PC-9 (cell line): ENCODE data around the gene CDKN2AIP. TPM values are rescaled to one million over a fixed set of nuclear protein-coding genes. Genes with fewer than 3 reads are reported as not detected.

ENCODE experiments used
- BruUV-seq: library from RNA; stranded (reverse); fragments of 400-500 nt; replicated peaks from 2 replicates; lab custom pipeline; 2021; lab: Mats Ljungman, UMichigan
- CTCF ChIA-PET: fragments of 300-600 bp; sonication (Branson Sonifier 250); formaldehyde crosslinking; loops from one replicate; lab custom pipeline; 2022; ENCODE audit warnings: antibody characterized with exemption; lab: Charles Lee
- POLR2A ChIA-PET: fragments of 300-600 bp; sonication (Branson Sonifier 250); formaldehyde crosslinking; loops from one replicate; lab custom pipeline; 2022; ENCODE audit warnings: antibody characterized with exemption; ENCODE audit not compliant: unreplicated experiment; lab: Charles Lee
- DNase-seq, 2 experiments: peaks; one replicate each; pipeline versions ENCODE4 v3.0.0 to v3.0.0-alpha.2; 2015 to 2022; ENCODE audit warnings: mixed read lengths in 1 of 2
- H2AFZ ChIP-seq: fragments of 200-600 bp; sonication (generic); 2 replicates; pipeline ENCODE4 v1.8.1; 2017; ENCODE audit warnings: antibody characterized with exemption
- H3F3A ChIP-seq: fragments of 200-600 bp; sonication (generic); 2 replicates; pipeline ENCODE4 v1.8.1; 2017; ENCODE audit warnings: antibody characterized with exemption, mild to moderate bottlenecking, low read depth; ENCODE audit not compliant: insufficient read depth
- H3K27ac ChIP-seq: fragments of 200-600 bp; sonication (generic); 2 replicates; pipeline ENCODE4 v1.6.1; 2016; ENCODE audit warnings: mixed run types
- H3K27me3 ChIP-seq: fragments of 200-600 bp; sonication (generic); 2 replicates; pipeline ENCODE4 v1.6.1; 2016; ENCODE audit warnings: low read depth, mixed run types; ENCODE audit not compliant: insufficient read depth
- H3K36me3 ChIP-seq: fragments of 200-600 bp; sonication (generic); 2 replicates; pipeline ENCODE4 v1.6.1; 2016; ENCODE audit warnings: low read depth, mixed run types
- H3K4me1 ChIP-seq: fragments of 200-600 bp; sonication (generic); replicated peaks from 2 replicates; pipeline ENCODE4 v1.6.1; 2016; ENCODE audit warnings: mixed run types; ENCODE audit not compliant: insufficient read depth
- H3K4me2 ChIP-seq: fragments of 200-600 bp; sonication (generic); 2 replicates; pipeline ENCODE4 v1.6.1; 2017; ENCODE audit warnings: mixed run types
- H3K4me3 ChIP-seq: fragments of 200-600 bp; sonication (generic); 2 replicates; pipeline ENCODE4 v1.6.1; 2016; ENCODE audit warnings: mixed run types
- H3K79me2 ChIP-seq: fragments of 200-600 bp; sonication (generic); 2 replicates; pipeline ENCODE4 v1.6.1; 2017; ENCODE audit warnings: low read depth, mixed run types
- H3K9me2 ChIP-seq: fragments of 200-600 bp; sonication (generic); 2 replicates; pipeline ENCODE4 v1.8.1; 2017; ENCODE audit warnings: mild to moderate bottlenecking; ENCODE audit not compliant: insufficient read depth
- H3K9me3 ChIP-seq: fragments of 200-600 bp; sonication (generic); 2 replicates; pipeline ENCODE4 v1.8.1; 2016; ENCODE audit warnings: low read depth; ENCODE audit not compliant: insufficient read depth
- H4K20me1 ChIP-seq: fragments of 200-600 bp; sonication (generic); 2 replicates; pipeline ENCODE4 v1.8.1; 2017; ENCODE audit not compliant: insufficient read depth
- CTCF ChIP-seq: fragments of 200-600 bp; sonication (generic); conservative IDR thresholded peaks from 2 replicates; pipeline ENCODE4 v1.6.1; 2017; ENCODE audit warnings: mixed run types, antibody characterized with exemption, mild to moderate bottlenecking, moderate library complexity
- EZH2 ChIP-seq: fragments of 200-600 bp; sonication (generic); IDR thresholded peaks from 2 replicates; pipeline ENCODE4 v1.8.0; 2017; ENCODE audit warnings: antibody characterized with exemption, low read depth
- intact Hi-C: fragments of 100-400 bp; cut with micrococcal nuclease; formaldehyde crosslinking; loops from one replicate; pipeline ENCODE4 v1.10.0; 2022; ENCODE audit not compliant: unreplicated experiment
- total RNA-seq: library from RNA; stranded (reverse); gene quantifications from 2 replicates; pipeline ENCODE4 v1.2.3, GENCODE V29; 2021

The CDKN2AIP gene
- total RNA-seq, 1 experiment from 2014 or later, result 8.7 TPM

GRCh38 chr4:183403961-183404360 lies 40.5 kb upstream of the CDKN2AIP start:
- no peaks in the 10 kb centered on the region for H4K20me1 ChIP-seq
- CTCF ChIA-PET, result interaction anchor here (0.6 kb wide), 1 partner anchor 322 kb away, joined by 5 read pairs; no protein-coding TSS in a partner anchor

GRCh38 chr4:183405303-183405702 lies 39.1 kb upstream of the CDKN2AIP start:
- no peaks in the 10 kb centered on the region for H3F3A ChIP-seq
- TF ChIP-seq EZH2 (no peak), CTCF (no peak)
- H3K4me3 ChIP-seq, result no peak overlapping the region
- H3K4me2 ChIP-seq, result no peak overlapping the region
- intact Hi-C loops, result loop anchor here (10.0 kb wide), 1 partner anchor 331 kb away; no protein-coding TSS in a partner anchor
- ChIA-PET POLR2A (no interaction called here), CTCF (interaction anchor here (1.0 kb wide), 1 partner anchor 140 kb away, joined by 3 read pairs; no protein-coding TSS in a partner anchor)
- no peaks in the 10 kb centered on the region for H3K9me3 ChIP-seq
- no TSS peak for BruUV-seq
- H2AFZ ChIP-seq, result no peak overlapping the region
- no peaks in the 10 kb centered on the region for H3K9me2 ChIP-seq
- H3K79me2 ChIP-seq, result no peaks in the 10 kb centered on the region
- no peaks in the 10 kb centered on the region for H3K27me3 ChIP-seq
- no peaks in the 10 kb centered on the region for H4K20me1 ChIP-seq
- DNase-seq, result no peak
- H3K36me3 ChIP-seq, result no peaks in the 10 kb centered on the region
- H3K4me1 ChIP-seq, result peaks cover 4% of the 10 kb centered on the region; the same call in 1 of the 2 replicates
- no peak overlapping the region for H3K27ac ChIP-seq

More at GRCh38 chr4:183403961-183404360, 40.5 kb upstream of the CDKN2AIP start:
- Histone ChIP-seq H3K9me2 (no peaks in the 10 kb centered on the region), H3K4me2 (no peak overlapping the region), H3K4me3 (no peak overlapping the region), H3K27ac (no peak overlapping the region), H3K36me3 (no peaks in the 10 kb centered on the region), H3K4me1 (peaks cover 4% of the 10 kb centered on the region; the same call in 1 of the 2 replicates), H3K27me3 (no peaks in the 10 kb centered on the region), H3K79me2 (no peaks in the 10 kb centered on the region), H3F3A (no peaks in the 10 kb centered on the region), H3K9me3 (no peaks in the 10 kb centered on the region), H2AFZ (no peak overlapping the region)
- no peak for DNase-seq
- no TSS peak for BruUV-seq
- no peak for TF ChIP-seq CTCF
- TF ChIP-seq EZH2, result no peak
- POLR2A ChIA-PET, result no interaction called here
- intact Hi-C loops, result loop anchor here (1.0 to 10.0 kb wide), 3 partner anchors 136 to 467 kb away; no protein-coding TSS in a partner anchor

- Histone ChIP-seq H3K4me2 (peak overlapping the region; percentile 87), H3K4me3 (peak overlapping the region; percentile 53), H3K36me3 (no peaks in the 10 kb centered on the region), H3K4me1 (peaks cover 4% of the 10 kb centered on the region; the same call in 1 of the 2 replicates), H3K27me3 (no peaks in the 10 kb centered on the region), H3K79me2 (no peaks in the 10 kb centered on the region), H3K9me3 (no peaks in the 10 kb centered on the region), H3K9me2 (no peaks in the 10 kb centered on the region), H3F3A (no peaks in the 10 kb centered on the region), H3K27ac (no peak overlapping the region), H4K20me1 (no peaks in the 10 kb centered on the region), H2AFZ (peak overlapping the region; percentile 81)
- intact Hi-C loops, result loop anchor here (1.0 to 10.0 kb wide), 3 partner anchors 37 to 332 kb away; partner anchors contain the start of gene CDKN2AIP
- no peak for TF ChIP-seq EZH2
- TF ChIP-seq CTCF, result peak; percentile 87
- peak; percentile 40 to 85 for DNase-seq
- CTCF ChIA-PET, result interaction anchor here (0.5 to 1.0 kb wide), 3 partner anchors 32 to 489 kb away, joined by 3 to 5 read pairs (median 4); no protein-coding TSS in a partner anchor
- POLR2A ChIA-PET, result no interaction called here
- BruUV-seq, result no TSS peak
These were observed 37.3 kb upstream of the CDKN2AIP start for GRCh38 chr4:183407128-183407585.
